Measurements from ENCODE around the gene TBX2. TPM values are rescaled to one million over a fixed set of nuclear protein-coding genes. Genes with fewer than 3 reads are reported as not detected.

TBX2 gene
- total RNA-seq, 3 donors from 2014 or later: 6.6 to 9.0 (median 8.2) TPM

DNA sequence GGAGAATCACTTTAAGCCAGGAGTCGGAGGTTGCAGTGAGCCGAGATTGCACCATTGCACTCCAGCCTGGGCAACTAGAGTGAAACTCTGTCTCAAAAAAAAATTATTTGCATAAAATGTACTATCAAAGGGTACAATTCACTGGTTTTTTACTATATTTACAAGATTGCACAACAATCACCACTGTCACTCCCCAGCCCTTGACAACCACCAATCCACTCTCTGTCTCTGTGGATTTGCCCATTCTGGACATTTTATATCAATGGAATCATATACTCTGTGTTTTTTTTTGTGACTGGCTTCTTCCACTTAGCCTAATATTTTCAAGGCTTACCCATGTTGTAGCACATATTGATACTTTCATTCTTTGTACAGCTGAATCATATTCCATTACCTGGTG lies 18.8 kb downstream of the TBX2 start:
- TF ChIP-seq, protein P1, sequence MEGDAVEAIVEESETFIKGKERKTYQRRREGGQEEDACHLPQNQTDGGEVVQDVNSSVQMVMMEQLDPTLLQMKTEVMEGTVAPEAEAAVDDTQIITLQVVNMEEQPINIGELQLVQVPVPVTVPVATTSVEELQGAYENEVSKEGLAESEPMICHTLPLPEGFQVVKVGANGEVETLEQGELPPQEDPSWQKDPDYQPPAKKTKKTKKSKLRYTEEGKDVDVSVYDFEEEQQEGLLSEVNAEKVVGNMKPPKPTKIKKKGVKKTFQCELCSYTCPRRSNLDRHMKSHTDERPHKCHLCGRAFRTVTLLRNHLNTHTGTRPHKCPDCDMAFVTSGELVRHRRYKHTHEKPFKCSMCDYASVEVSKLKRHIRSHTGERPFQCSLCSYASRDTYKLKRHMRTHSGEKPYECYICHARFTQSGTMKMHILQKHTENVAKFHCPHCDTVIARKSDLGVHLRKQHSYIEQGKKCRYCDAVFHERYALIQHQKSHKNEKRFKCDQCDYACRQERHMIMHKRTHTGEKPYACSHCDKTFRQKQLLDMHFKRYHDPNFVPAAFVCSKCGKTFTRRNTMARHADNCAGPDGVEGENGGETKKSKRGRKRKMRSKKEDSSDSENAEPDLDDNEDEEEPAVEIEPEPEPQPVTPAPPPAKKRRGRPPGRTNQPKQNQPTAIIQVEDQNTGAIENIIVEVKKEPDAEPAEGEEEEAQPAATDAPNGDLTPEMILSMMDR (IDR thresholded peaks at IDR 0.05): no peak
- intact Hi-C loops (cut with DNase I, micrococcal nuclease): loop anchor here (10.0 kb wide), 3 partner anchors 126 to 416 kb away; no protein-coding TSS in a partner anchor
- Histone ChIP-seq H3K4me1 (ENCODE audit: low read depth) (peaks cover 6% of the 10 kb centered on the region), H3K36me3 (ENCODE audit: low read depth) (no peaks in the 10 kb centered on the region), H3K4me3 (no peak overlapping the region), H3K9me3 (no peaks in the 10 kb centered on the region)
- DNase-seq (no peak), ATAC-seq (no peak)

- no peaks in the 10 kb centered on the region for H3K9me3 ChIP-seq
- TF ChIP-seq, protein P1 (IDR thresholded peaks at IDR 0.05): no peak
- intact Hi-C loops (cut with DNase I, micrococcal nuclease): loop anchor here (10.0 kb wide), 3 partner anchors 125 to 415 kb away; no protein-coding TSS in a partner anchor
Observed at GRCh38 chr17:61419496-61420046, 19.9 kb downstream of the TBX2 start.

GRCh38 chr17:61420052-61420451 lies 20.4 kb downstream of the TBX2 start:
- intact Hi-C loops (cut with DNase I, micrococcal nuclease): no loop called here

More at GRCh38 chr17:61419496-61420046, 19.9 kb downstream of the TBX2 start:
- no peak for ATAC-seq
- Histone ChIP-seq H3K36me3 (ENCODE audit: low read depth) (no peaks in the 10 kb centered on the region), H3K4me1 (ENCODE audit: low read depth) (peaks cover 6% of the 10 kb centered on the region), H3K4me3 (no peak overlapping the region)
- DNase-seq: no peak

DNA sequence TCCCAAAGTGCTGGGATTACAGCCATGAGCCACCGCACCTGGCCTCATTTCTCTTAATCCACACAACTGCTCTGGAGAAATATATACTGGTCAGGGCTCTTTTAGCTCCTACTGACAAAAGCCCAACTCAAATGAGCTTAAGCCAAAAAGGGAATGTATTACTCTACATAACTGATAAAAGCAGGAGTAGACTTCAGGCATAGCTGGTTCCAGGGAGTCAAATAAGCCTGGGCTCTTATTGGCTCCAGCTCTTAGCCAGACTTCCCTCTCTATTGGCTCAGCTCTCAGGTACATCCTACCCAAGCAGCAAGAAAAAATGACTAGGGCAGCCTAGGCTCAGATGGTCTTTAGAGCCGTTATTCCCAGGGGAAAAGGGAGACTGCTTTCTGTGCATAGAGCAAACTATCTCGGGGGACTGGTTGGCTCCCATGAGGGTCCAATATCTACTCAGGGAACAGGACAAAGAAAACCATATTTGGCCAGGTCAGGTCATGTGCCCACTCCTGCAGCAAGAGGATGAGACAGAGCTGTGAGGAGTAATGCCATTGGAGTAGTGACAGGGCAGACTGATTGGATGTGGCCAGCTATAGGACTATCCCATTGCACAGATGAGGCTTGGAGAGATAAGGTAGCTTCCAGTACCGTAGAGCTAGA lies 21.2 kb downstream of the TBX2 start:
- ATAC-seq: no peak
- Histone ChIP-seq H3K9me3 (no peaks in the 10 kb centered on the region), H3K4me3 (no peak overlapping the region), H3K36me3 (ENCODE audit: low read depth) (no peaks in the 10 kb centered on the region), H3K4me1 (ENCODE audit: low read depth) (peaks cover 6% of the 10 kb centered on the region)
- intact Hi-C loops (cut with DNase I, micrococcal nuclease): no loop called here
- TF ChIP-seq, protein P1 (IDR thresholded peaks at IDR 0.05): no peak
- DNase-seq: no peak

More at GRCh38 chr17:61420052-61420451, 20.4 kb downstream of the TBX2 start:
- TF ChIP-seq, protein P1 (IDR thresholded peaks at IDR 0.05): no peak
- H3K4me1 ChIP-seq (ENCODE audit: low read depth): peaks cover 6% of the 10 kb centered on the region
- no peak for ATAC-seq
- H3K4me3 ChIP-seq: no peak overlapping the region
- H3K9me3 ChIP-seq: no peaks in the 10 kb centered on the region
- H3K36me3 ChIP-seq (ENCODE audit: low read depth): no peaks in the 10 kb centered on the region
- DNase-seq: no peak

DNA sequence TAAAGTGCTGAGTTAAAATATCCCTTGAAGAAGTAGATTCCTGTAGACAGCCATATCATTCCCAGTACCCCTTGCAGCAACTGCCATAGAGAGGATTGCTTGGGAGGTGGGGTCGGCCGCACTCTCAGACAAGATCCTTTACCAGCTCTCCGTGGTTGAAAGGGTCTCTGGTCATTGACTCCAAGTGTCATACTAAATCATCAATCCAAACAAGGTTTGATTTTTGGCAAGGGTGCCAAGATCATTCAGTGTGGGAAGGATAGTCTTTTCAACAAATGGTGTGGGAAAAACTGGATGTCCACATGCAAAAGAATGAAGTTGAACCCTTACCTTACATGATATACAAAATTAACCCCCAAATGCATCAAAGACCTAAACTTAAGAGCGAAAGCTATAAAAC lies 21.8 kb downstream of the TBX2 start:
- peaks cover 6% of the 10 kb centered on the region for H3K4me1 ChIP-seq (ENCODE audit: low read depth)
- H3K9me3 ChIP-seq: no peaks in the 10 kb centered on the region
- TF ChIP-seq, protein P1 (IDR thresholded peaks at IDR 0.05): no peak
- ATAC-seq: no peak
- intact Hi-C loops (cut with DNase I, micrococcal nuclease): no loop called here
- no peak overlapping the region for H3K4me3 ChIP-seq
- no peak for DNase-seq
- H3K36me3 ChIP-seq (ENCODE audit: low read depth): no peaks in the 10 kb centered on the region
